ENCODE measurements around the gene MKLN1. TPM values are rescaled to one million over a fixed set of nuclear protein-coding genes. Genes with fewer than 3 reads are reported as not detected.

The MKLN1 gene
- total and polyA plus RNA-seq, 4 donors, result 7.1 to 48.4 (median 25.5) TPM

DNA sequence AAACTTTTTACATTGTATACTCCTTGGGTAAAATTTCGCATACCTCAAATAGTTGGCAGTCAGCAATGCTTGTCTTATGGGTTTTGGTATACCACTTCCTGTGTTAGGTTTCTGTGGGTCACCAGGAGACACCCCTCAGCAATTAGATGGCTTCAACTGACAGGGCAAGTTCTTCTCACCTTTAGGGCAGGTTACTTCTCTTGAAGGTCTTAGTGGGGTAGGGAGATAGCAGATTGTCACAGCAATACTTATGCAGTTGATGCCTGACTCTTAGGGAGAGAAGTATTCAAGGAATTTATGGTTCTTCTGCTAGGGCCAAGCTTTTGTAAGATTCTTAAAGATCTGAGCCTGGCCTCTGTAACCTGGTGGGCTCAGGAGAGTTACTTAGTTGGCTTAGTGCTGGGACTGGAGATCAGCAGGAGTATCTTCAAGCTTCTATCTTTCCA is 42.9 kb downstream of the MKLN1 start:
- no peaks in the 10 kb centered on the region for H3K27me3 ChIP-seq (ENCODE audit: control insufficient read depth in 4 of 4, insufficient read depth in 4 of 4, low read length in 3 of 4)
- no peak overlapping the region for H3K9ac ChIP-seq (ENCODE audit: low read depth in 1 of 2, low read length in 2 of 2)
- H3K4me3 ChIP-seq (ENCODE audit: low read depth in 1 of 3, low read length in 3 of 3), result no peak overlapping the region
- no peaks in the 10 kb centered on the region for H3K36me3 ChIP-seq (ENCODE audit: control insufficient read depth in 4 of 4, insufficient read depth in 3 of 4, low read depth in 1 of 4, low read length in 3 of 4)
- TF ChIP-seq EGR1 (IDR thresholded peaks at IDR 0.05; ENCODE audit: low read depth in 2 of 2) (no peak), ZBTB33 (IDR thresholded peaks at IDR 0.05) (no peak), YY1 (IDR thresholded peaks at IDR 0.05) (no peak), TAF1 (conservative IDR thresholded peaks at IDR 0.05) (no peak), JUND (IDR thresholded peaks at IDR 0.05) (no peak)
- TF ChIP-seq, protein P1, sequence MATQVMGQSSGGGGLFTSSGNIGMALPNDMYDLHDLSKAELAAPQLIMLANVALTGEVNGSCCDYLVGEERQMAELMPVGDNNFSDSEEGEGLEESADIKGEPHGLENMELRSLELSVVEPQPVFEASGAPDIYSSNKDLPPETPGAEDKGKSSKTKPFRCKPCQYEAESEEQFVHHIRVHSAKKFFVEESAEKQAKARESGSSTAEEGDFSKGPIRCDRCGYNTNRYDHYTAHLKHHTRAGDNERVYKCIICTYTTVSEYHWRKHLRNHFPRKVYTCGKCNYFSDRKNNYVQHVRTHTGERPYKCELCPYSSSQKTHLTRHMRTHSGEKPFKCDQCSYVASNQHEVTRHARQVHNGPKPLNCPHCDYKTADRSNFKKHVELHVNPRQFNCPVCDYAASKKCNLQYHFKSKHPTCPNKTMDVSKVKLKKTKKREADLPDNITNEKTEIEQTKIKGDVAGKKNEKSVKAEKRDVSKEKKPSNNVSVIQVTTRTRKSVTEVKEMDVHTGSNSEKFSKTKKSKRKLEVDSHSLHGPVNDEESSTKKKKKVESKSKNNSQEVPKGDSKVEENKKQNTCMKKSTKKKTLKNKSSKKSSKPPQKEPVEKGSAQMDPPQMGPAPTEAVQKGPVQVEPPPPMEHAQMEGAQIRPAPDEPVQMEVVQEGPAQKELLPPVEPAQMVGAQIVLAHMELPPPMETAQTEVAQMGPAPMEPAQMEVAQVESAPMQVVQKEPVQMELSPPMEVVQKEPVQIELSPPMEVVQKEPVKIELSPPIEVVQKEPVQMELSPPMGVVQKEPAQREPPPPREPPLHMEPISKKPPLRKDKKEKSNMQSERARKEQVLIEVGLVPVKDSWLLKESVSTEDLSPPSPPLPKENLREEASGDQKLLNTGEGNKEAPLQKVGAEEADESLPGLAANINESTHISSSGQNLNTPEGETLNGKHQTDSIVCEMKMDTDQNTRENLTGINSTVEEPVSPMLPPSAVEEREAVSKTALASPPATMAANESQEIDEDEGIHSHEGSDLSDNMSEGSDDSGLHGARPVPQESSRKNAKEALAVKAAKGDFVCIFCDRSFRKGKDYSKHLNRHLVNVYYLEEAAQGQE (IDR thresholded peaks at IDR 0.05), result no peak
- TF ChIP-seq, protein P2, sequence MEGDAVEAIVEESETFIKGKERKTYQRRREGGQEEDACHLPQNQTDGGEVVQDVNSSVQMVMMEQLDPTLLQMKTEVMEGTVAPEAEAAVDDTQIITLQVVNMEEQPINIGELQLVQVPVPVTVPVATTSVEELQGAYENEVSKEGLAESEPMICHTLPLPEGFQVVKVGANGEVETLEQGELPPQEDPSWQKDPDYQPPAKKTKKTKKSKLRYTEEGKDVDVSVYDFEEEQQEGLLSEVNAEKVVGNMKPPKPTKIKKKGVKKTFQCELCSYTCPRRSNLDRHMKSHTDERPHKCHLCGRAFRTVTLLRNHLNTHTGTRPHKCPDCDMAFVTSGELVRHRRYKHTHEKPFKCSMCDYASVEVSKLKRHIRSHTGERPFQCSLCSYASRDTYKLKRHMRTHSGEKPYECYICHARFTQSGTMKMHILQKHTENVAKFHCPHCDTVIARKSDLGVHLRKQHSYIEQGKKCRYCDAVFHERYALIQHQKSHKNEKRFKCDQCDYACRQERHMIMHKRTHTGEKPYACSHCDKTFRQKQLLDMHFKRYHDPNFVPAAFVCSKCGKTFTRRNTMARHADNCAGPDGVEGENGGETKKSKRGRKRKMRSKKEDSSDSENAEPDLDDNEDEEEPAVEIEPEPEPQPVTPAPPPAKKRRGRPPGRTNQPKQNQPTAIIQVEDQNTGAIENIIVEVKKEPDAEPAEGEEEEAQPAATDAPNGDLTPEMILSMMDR (IDR thresholded peaks at IDR 0.05; ENCODE audit: low read depth, low read length, missing input control), result no peak
- peaks cover 0 to 14% (median 3%) of the 10 kb centered on the region in 4 donors for H3K4me1 ChIP-seq (ENCODE audit: control insufficient read depth in 4 of 4, insufficient read depth in 4 of 4, low read length in 3 of 4)
- H3K9me3 ChIP-seq (ENCODE audit: control insufficient read depth in 4 of 4, low read length in 3 of 4), result no peaks in the 10 kb centered on the region
- no peak for DNase-seq (ENCODE audit: low spot score)
- 83% methylated on average over 1 of the region's 1 CpG for WGBS
- H3K27ac ChIP-seq (ENCODE audit: low read depth in 1 of 2, low read length in 2 of 2), result no peak overlapping the region

GRCh38 chr7:131371411-131371810 is 43.7 kb downstream of the MKLN1 start:
- H3K4me1 ChIP-seq (ENCODE audit: control insufficient read depth in 4 of 4, insufficient read depth in 4 of 4, low read length in 3 of 4), result peaks cover 0 to 8% (median 3%) of the 10 kb centered on the region in 4 donors
- WGBS, result 96% methylated on average over 2 of the region's 2 CpGs

More at GRCh38 chr7:131371411-131371810, 43.7 kb downstream of the MKLN1 start:
- Histone ChIP-seq H3K9ac (ENCODE audit: low read depth in 1 of 2, low read length in 2 of 2) (no peak overlapping the region), H3K4me3 (ENCODE audit: low read depth in 1 of 3, low read length in 3 of 3) (no peak overlapping the region), H3K36me3 (ENCODE audit: control insufficient read depth in 4 of 4, insufficient read depth in 3 of 4, low read depth in 1 of 4, low read length in 3 of 4) (no peaks in the 10 kb centered on the region), H3K27me3 (ENCODE audit: control insufficient read depth in 4 of 4, insufficient read depth in 4 of 4, low read length in 3 of 4) (no peaks in the 10 kb centered on the region), H3K27ac (ENCODE audit: low read depth in 1 of 2, low read length in 2 of 2) (no peak overlapping the region), H3K9me3 (ENCODE audit: control insufficient read depth in 4 of 4, low read length in 3 of 4) (no peaks in the 10 kb centered on the region)
- no peak for TF ChIP-seq YY1 (IDR thresholded peaks at IDR 0.05)
- TF ChIP-seq ZBTB33 (IDR thresholded peaks at IDR 0.05), result no peak
- no peak for TF ChIP-seq EGR1 (IDR thresholded peaks at IDR 0.05; ENCODE audit: low read depth in 2 of 2)
- DNase-seq (ENCODE audit: low spot score), result no peak
